CD14-positive monocyte (primary cell): ENCODE data around the gene RASSF5. TPM values are rescaled to one million over a fixed set of nuclear protein-coding genes. Genes with fewer than 3 reads are reported as not detected.

Experiments used
- DNase-seq, 3 donors: peaks; one replicate each; pipeline ENCODE4 v3.0.0-alpha.2; 2011 to 2022
- H2AFZ ChIP-seq: 2 replicates; pipeline ENCODE4 v1.6.0; 2012; ENCODE audit warnings: mild to moderate bottlenecking, low read depth, low read length, inconsistent platforms; ENCODE audit not compliant: insufficient read depth, poor library complexity, severe bottlenecking
- H3K27ac ChIP-seq, 2 donors: 1 replicate in 1 of 2; 2 replicates in 1 of 2; pipeline ENCODE4 v1.5.1; 2012 to 2013; ENCODE audit warnings: low read length in 2 of 2, control low read depth in 1 of 2, inconsistent platforms in 1 of 2, low read depth in 1 of 2, mild to moderate bottlenecking in 1 of 2
- H3K27me3 ChIP-seq, 2 donors: one replicate each; pipeline versions ENCODE4 v1.6.0 to v1.6.1; 2011 to 2013; ENCODE audit warnings: low read length in 2 of 2; ENCODE audit not compliant: control insufficient read depth in 2 of 2, insufficient read depth in 2 of 2
- H3K36me3 ChIP-seq, 2 donors: replicated peaks in 1 of 2; 1 replicate in 1 of 2; 2 replicates in 1 of 2; pipeline versions ENCODE4 v1.5.1 to v1.6.1; 2012 to 2013; ENCODE audit warnings: low read length in 2 of 2, control low read depth in 1 of 2, inconsistent platforms in 1 of 2, mild to moderate bottlenecking in 1 of 2; ENCODE audit not compliant: insufficient read depth in 2 of 2, control insufficient read depth in 1 of 2
- H3K4me1 ChIP-seq, 2 donors: 1 replicate in 1 of 2; 2 replicates in 1 of 2; pipeline versions ENCODE4 v1.5.1 to v1.6.1; 2012 to 2013; ENCODE audit warnings: low read length in 2 of 2, control low read depth in 1 of 2, inconsistent platforms in 1 of 2, mild to moderate bottlenecking in 1 of 2, moderate library complexity in 1 of 2; ENCODE audit not compliant: insufficient read depth in 2 of 2, control insufficient read depth in 1 of 2
- H3K4me2 ChIP-seq: replicated peaks from 2 replicates; pipeline ENCODE3; 2012; ENCODE audit warnings: low read length, moderate library complexity, mild to moderate bottlenecking; ENCODE audit not compliant: poor library complexity, severe bottlenecking; ENCODE audit errors: extremely low read depth
- H3K4me3 ChIP-seq, 3 experiments: fragments of 200-600 bp in 1 of 3; sonication (generic) in 1 of 3; replicated peaks in 1 of 3; 1 replicate in 2 of 3; 2 replicates in 1 of 3; pipeline ENCODE4 v1.5.1; 2011 to 2013; ENCODE audit warnings: low read length in 3 of 3, mild to moderate bottlenecking in 3 of 3, control low read depth in 2 of 3, low read depth in 2 of 3, inconsistent platforms in 1 of 3, moderate library complexity in 1 of 3
- H3K79me2 ChIP-seq: 2 replicates; pipeline ENCODE4 v1.6.0; 2012; ENCODE audit warnings: mild to moderate bottlenecking, control low read depth, inconsistent platforms, low read length, moderate library complexity; ENCODE audit not compliant: insufficient read depth
- H3K9ac ChIP-seq: 2 replicates; pipeline ENCODE4 v1.6.0; 2017; ENCODE audit warnings: low read length, mild to moderate bottlenecking; ENCODE audit not compliant: insufficient read depth, poor library complexity, severe bottlenecking
- H3K9me3 ChIP-seq, 2 donors: replicated peaks in 1 of 2; 1 replicate in 1 of 2; 2 replicates in 1 of 2; pipeline versions ENCODE4 v1.5.1 to v1.6.1; 2012 to 2013; ENCODE audit warnings: low read length in 2 of 2, control low read depth in 1 of 2; ENCODE audit not compliant: control insufficient read depth in 1 of 2, insufficient read depth in 1 of 2
- H4K20me1 ChIP-seq: 2 replicates; pipeline ENCODE4 v1.6.0; 2012; ENCODE audit warnings: mild to moderate bottlenecking, low read length, control low read depth, moderate library complexity; ENCODE audit not compliant: insufficient read depth
- H3K27ac Mint-ChIP-seq, 7 donors: one replicate each; pipeline ENCODE4 v1.8.0; 2020; ENCODE audit warnings: mild to moderate bottlenecking in 7 of 7, mixed read lengths in 7 of 7, moderate library complexity in 6 of 7, inconsistent platforms in 2 of 7
- H3K27me3 Mint-ChIP-seq, 3 donors: one replicate each; pipeline ENCODE4 v1.8.0; 2021 to 2022; ENCODE audit warnings: low read depth in 3 of 3, mild to moderate bottlenecking in 3 of 3, mixed read lengths in 3 of 3, moderate library complexity in 3 of 3, inconsistent platforms in 1 of 3
- H3K36me3 Mint-ChIP-seq, 2 donors: one replicate each; pipeline ENCODE4 v1.8.0; 2020; ENCODE audit warnings: mixed read lengths in 2 of 2, inconsistent platforms in 1 of 2, mild to moderate bottlenecking in 1 of 2
- H3K4me1 Mint-ChIP-seq: one replicate; pipeline ENCODE4 v1.8.0; 2020; ENCODE audit warnings: mild to moderate bottlenecking, mixed read lengths
- H3K4me3 Mint-ChIP-seq, 2 donors: one replicate each; pipeline ENCODE4 v1.8.0; 2020; ENCODE audit warnings: mild to moderate bottlenecking in 2 of 2, mixed read lengths in 2 of 2, moderate library complexity in 1 of 2
- H3K9me3 Mint-ChIP-seq, 7 donors: one replicate each; pipeline ENCODE4 v1.8.0; 2020 to 2022; ENCODE audit warnings: mixed read lengths in 7 of 7, mild to moderate bottlenecking in 6 of 7, moderate library complexity in 6 of 7, inconsistent platforms in 2 of 7
- WGBS: methylation state at CpG from one replicate; pipeline ENCODE4 v1.1.5; 2013; ENCODE audit warnings: missing lambda C conversion rate; ENCODE audit not compliant: insufficient coverage; 5-methylcytosine and 5-hydroxymethylcytosine counted together
- intact Hi-C, 2 donors: fragments of 100-400 bp; cut with micrococcal nuclease; formaldehyde crosslinking; loops; one replicate each; pipeline versions ENCODE4 v1.15.0 to v1.15.1; 2023
- polyA plus RNA-seq, 3 donors: library from polyadenylated mRNA; depleted of rRNA in 1 of 3; unstranded in 2 of 3; stranded (reverse) in 1 of 3; fragments of 300-500 nt in 2 of 3; fragments of >200 nt in 1 of 3; fragmentation: Illumina TruSeq in 2 of 3; gene quantifications; 1 replicate in 2 of 3; 2 replicates in 1 of 3; pipeline ENCODE4 v1.2.3, GENCODE V29; 2012 to 2021
- TF ChIP-seq, protein P1 (sequence below): fragments of 200-600 bp; IDR thresholded peaks from one replicate; pipeline ENCODE4 v1.8.0; 2022; ENCODE audit warnings: antibody characterized with exemption, mild to moderate bottlenecking

Gene RASSF5
- polyA plus RNA-seq, 3 donors: 81.6 to 129 (median 127) TPM

DNA sequence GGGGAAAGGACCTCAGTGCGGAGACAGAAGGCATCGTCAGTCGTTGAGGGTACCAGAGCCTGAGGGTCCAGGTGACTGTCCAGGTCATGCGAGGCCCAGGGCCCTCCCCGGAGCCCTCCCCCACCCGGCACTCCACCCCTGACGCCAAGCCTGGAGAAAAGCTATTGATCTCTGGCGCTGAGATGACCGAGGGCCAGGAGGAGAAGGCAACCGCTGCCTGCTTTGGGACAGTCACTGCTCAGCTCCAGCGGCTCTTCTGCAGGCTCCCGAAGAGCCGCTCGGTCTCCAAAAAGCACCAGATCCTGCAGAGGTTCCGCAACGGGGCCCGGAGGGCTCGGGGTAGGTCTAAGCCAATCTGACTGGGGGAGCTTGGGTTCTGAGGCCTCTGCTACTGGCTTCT, 10.9 kb downstream of the RASSF5 start:
- peaks cover 6% of the 10 kb centered on the region in 2 donors for H3K36me3 Mint-ChIP-seq
- H3K36me3 ChIP-seq: no peaks in the 10 kb centered on the region
- intact Hi-C loops: no loop called here
- no peak overlapping the region for H3K4me3 ChIP-seq
- no peak overlapping the region for H3K9ac ChIP-seq
- 98% methylated on average over 16 of the region's 18 CpGs for WGBS
- H3K4me3 Mint-ChIP-seq: peak overlapping the region in 1 of 2 donors; percentile 42
- no peak overlapping the region for H2AFZ ChIP-seq
- no peak overlapping the region for H3K4me2 ChIP-seq
- no peak for DNase-seq
- no peaks in the 10 kb centered on the region for H3K9me3 ChIP-seq
- H4K20me1 ChIP-seq: peaks cover 7% of the 10 kb centered on the region
- peaks cover 0 to 9% of the 10 kb centered on the region in 2 donors for H3K27me3 ChIP-seq
- H3K4me1 Mint-ChIP-seq: peaks cover 33% of the 10 kb centered on the region
- H3K27ac ChIP-seq: no peak overlapping the region
- H3K4me1 ChIP-seq: peaks cover 33 to 38% of the 10 kb centered on the region in 2 donors
- no peaks in the 10 kb centered on the region for H3K79me2 ChIP-seq
- TF ChIP-seq, protein P1, sequence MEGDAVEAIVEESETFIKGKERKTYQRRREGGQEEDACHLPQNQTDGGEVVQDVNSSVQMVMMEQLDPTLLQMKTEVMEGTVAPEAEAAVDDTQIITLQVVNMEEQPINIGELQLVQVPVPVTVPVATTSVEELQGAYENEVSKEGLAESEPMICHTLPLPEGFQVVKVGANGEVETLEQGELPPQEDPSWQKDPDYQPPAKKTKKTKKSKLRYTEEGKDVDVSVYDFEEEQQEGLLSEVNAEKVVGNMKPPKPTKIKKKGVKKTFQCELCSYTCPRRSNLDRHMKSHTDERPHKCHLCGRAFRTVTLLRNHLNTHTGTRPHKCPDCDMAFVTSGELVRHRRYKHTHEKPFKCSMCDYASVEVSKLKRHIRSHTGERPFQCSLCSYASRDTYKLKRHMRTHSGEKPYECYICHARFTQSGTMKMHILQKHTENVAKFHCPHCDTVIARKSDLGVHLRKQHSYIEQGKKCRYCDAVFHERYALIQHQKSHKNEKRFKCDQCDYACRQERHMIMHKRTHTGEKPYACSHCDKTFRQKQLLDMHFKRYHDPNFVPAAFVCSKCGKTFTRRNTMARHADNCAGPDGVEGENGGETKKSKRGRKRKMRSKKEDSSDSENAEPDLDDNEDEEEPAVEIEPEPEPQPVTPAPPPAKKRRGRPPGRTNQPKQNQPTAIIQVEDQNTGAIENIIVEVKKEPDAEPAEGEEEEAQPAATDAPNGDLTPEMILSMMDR: no peak
- H3K27ac Mint-ChIP-seq: peak overlapping the region in 2 of 7 donors; percentile 36 to 49
- H3K9me3 Mint-ChIP-seq: no peaks in the 10 kb centered on the region
- H3K27me3 Mint-ChIP-seq: peaks cover 8 to 19% (median 15%) of the 10 kb centered on the region in 3 donors

GRCh38 chr1:206518743-206519142, 11.4 kb downstream of the RASSF5 start:
- H3K4me3 ChIP-seq: no peak overlapping the region
- no peak overlapping the region for H3K9ac ChIP-seq
- no peaks in the 10 kb centered on the region for H3K9me3 ChIP-seq
- H3K27me3 ChIP-seq: peaks cover 0 to 9% of the 10 kb centered on the region in 2 donors
- 92% methylated on average over 6 of the region's 6 CpGs for WGBS
- peak overlapping the region in 2 of 7 donors; percentile 41 to 49 for H3K27ac Mint-ChIP-seq
- H3K36me3 Mint-ChIP-seq: peaks cover 2 to 5% of the 10 kb centered on the region in 2 donors
- no peak overlapping the region for H3K4me3 Mint-ChIP-seq
- peaks cover 33% of the 10 kb centered on the region for H3K4me1 Mint-ChIP-seq
- no peaks in the 10 kb centered on the region for H3K9me3 Mint-ChIP-seq
- H3K4me2 ChIP-seq: no peak overlapping the region
- DNase-seq: no peak
- no peaks in the 10 kb centered on the region for H3K79me2 ChIP-seq
- H3K36me3 ChIP-seq: no peaks in the 10 kb centered on the region
- peaks cover 6 to 16% (median 10%) of the 10 kb centered on the region in 3 donors for H3K27me3 Mint-ChIP-seq
- H3K27ac ChIP-seq: no peak overlapping the region
- peaks cover 33 to 38% of the 10 kb centered on the region in 2 donors for H3K4me1 ChIP-seq
- TF ChIP-seq, protein P1: no peak
- H4K20me1 ChIP-seq: peaks cover 7% of the 10 kb centered on the region
- intact Hi-C loops: no loop called here
- no peak overlapping the region for H2AFZ ChIP-seq
